Measurements from ENCODE around the gene FUNDC2. TPM values are rescaled to one million over a fixed set of nuclear protein-coding genes. Genes with fewer than 3 reads are reported as not detected.

The FUNDC2 gene
- total and polyA plus RNA-seq, 2 donors: 56.6 to 162 TPM

Other genes starting within 250 kb of the FUNDC2 start
- gene MPP1, start 221.4 kb upstream of the FUNDC2 start, total RNA-seq: 21.0 TPM
- gene MPP1, start 221.4 kb upstream of the FUNDC2 start, polyA plus RNA-seq: 24.9 TPM
- gene SMIM9, start 192.2 kb upstream of the FUNDC2 start, total RNA-seq: not detected
- not detected for gene SMIM9, start 192.2 kb upstream of the FUNDC2 start, polyA plus RNA-seq
- gene F8A1, start 140.5 kb upstream of the FUNDC2 start, total RNA-seq: 0.95 TPM
- gene F8A1, start 140.5 kb upstream of the FUNDC2 start, polyA plus RNA-seq: 24.9 TPM
- gene F8, start 4.1 kb upstream of the FUNDC2 start, total RNA-seq: 10.1 TPM
- 14.7 TPM for gene F8, start 4.1 kb upstream of the FUNDC2 start, polyA plus RNA-seq
- gene CMC4, start 44.3 kb downstream of the FUNDC2 start, total RNA-seq: 11.8 TPM
- gene CMC4, start 44.3 kb downstream of the FUNDC2 start, polyA plus RNA-seq: 20.1 TPM
- gene MTCP1, start 44.3 kb downstream of the FUNDC2 start, total RNA-seq: 11.7 TPM
- gene MTCP1, start 44.3 kb downstream of the FUNDC2 start, polyA plus RNA-seq: 7.3 TPM
- gene BRCC3, start 44.7 kb downstream of the FUNDC2 start, total RNA-seq: 16.3 TPM
- gene BRCC3, start 44.7 kb downstream of the FUNDC2 start, polyA plus RNA-seq: 12.1 TPM
- gene VBP1, start 189.6 kb downstream of the FUNDC2 start, total RNA-seq: 91.9 TPM
- gene VBP1, start 189.6 kb downstream of the FUNDC2 start, polyA plus RNA-seq: 34.9 TPM
- 1.4 TPM for gene RAB39B, start 237.6 kb downstream of the FUNDC2 start, total RNA-seq
- 0.29 TPM for gene RAB39B, start 237.6 kb downstream of the FUNDC2 start, polyA plus RNA-seq